KOPT-K1 (cell line): ENCODE data around the gene VDAC1.

Source experiments
- H3K27ac ChIP-seq: fragments of 200-600 bp; sonication (generic); 2 replicates; pipeline ENCODE4 v1.5.1; 2016; ENCODE audit warnings: antibody characterized with exemption, mild to moderate bottlenecking, low read depth, low read length; ENCODE audit not compliant: poor library complexity, severe bottlenecking
- H3K36me3 ChIP-seq: fragments of 200-600 bp; sonication (generic); 2 replicates; pipeline ENCODE4 v1.5.1; 2017; ENCODE audit warnings: antibody characterized with exemption, mild to moderate bottlenecking, low read length, moderate library complexity; ENCODE audit not compliant: insufficient read depth
- H3K9me3 ChIP-seq: fragments of 200-600 bp; sonication (generic); 2 replicates; pipeline ENCODE4 v1.5.1; 2017; ENCODE audit warnings: antibody characterized with exemption, low read length, mild to moderate bottlenecking; ENCODE audit not compliant: insufficient read depth, poor library complexity, severe bottlenecking

VDAC1 gene

DNA sequence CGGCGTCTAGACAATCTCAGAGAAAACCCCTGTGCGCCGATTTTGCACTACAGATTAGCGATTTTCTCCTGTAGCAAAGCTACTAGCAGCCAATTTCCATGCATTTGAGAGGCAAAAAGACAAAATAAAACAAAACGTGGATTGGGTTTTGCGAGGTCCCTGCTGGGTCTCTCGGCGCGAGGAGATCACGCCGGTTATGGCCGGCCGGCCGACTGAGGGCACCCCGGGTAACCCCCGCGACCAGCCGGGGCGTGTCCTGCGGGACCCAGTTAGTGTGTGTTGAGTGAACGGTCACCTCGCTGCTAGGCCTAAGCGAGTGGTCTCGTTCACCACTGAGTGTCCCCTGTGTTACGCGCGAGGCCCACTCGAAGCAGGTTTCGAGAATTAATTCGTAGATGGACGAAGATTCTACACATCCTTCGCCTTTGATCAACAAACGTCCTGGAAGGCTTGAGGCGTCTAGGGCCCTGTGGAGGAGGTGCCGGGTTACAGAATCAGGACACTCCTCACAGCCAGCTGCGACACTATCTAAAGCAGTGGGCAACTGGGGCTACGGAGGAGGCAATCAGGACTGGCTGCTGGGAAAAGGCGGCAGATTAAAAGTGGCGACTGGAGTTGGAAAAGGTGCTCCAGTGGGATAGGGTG lies 764 bp upstream of the VDAC1 start:
- H3K27ac ChIP-seq, result peak overlapping the region; percentile 97
- peaks cover 26% of the 10 kb centered on the region for H3K36me3 ChIP-seq
- H3K9me3 ChIP-seq, result no peaks in the 10 kb centered on the region

DNA sequence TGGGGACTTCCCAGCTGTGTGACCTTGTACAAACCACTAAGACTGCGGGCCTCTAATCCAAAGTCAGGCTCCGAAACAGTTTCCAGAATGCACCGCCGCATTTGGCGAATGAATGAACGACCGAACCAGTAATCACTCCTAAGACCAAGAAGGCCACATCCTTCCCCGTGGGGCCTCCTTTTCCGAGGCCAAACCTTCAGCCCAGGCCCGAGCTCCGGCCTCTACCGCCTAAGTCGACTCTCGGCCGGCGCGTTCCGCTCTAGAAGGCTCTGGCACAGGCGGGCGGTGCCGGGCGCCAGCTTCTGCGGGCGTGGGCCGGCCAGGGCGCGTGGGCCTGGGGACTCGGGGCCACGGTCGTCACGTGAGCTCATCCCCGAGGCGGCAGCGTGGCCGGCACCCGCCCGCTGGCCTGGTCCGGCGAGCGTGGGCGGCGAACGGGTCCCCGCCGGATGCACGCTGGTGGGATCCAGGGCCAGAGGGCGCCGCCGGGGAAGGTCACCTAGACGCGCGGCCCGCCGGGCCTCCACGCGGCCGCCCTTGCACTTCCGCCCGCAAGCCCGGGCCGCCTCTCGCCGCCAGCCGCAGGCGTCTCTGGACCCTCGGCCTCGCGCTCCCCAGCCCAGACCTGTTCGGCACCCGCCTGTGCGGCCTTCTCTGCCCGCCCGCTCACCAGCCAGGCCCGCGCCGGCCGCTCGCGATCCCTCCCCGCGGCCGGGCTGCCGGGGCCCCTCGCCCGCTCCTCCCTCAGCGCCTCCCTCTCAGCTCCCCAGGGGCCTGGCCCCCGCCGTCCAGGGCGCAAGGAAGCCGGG lies 754 bp downstream of the VDAC1 start:
- H3K9me3 ChIP-seq, result no peaks in the 10 kb centered on the region
- H3K36me3 ChIP-seq, result peaks cover 40% of the 10 kb centered on the region
- H3K27ac ChIP-seq, result peak overlapping the region; percentile 97

DNA sequence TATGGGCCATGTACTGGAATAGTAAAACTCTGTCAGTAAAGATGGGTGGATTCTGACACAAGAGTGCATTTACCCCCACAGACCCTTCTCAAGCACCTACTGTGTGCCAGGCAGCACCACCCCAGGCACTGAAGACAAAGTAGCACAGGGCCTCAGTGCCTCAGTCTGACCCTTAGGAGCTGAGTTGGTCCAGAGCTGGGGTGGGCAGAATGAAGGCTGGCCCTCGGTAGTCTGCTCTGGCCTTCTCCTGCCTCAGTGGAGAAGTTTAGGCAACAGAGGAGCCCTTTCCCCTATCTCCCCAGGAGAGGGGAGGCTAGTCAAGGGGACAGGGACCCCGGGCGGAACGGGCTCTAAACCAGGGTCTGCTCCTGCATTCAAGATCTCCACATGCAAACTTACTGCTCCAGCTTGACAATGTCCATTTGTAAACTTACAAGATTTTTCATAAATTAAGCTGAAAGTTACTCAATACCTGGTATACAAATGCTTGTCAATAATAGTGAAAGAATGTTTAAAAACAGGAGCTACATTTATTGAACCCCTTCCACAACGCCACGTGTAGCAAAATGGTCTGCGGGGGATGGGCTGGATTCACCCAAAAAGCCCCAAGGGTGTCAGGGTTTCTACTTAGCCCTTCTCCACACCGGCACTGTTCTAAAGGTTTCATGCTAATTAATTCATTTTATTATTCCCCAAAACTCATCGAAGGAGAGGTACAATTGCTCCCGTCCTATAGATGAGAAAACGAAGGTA lies 1.5 kb downstream of the VDAC1 start:
- H3K9me3 ChIP-seq, result no peaks in the 10 kb centered on the region
- peak overlapping the region; percentile 97 for H3K27ac ChIP-seq
- peaks cover 40% of the 10 kb centered on the region for H3K36me3 ChIP-seq

DNA sequence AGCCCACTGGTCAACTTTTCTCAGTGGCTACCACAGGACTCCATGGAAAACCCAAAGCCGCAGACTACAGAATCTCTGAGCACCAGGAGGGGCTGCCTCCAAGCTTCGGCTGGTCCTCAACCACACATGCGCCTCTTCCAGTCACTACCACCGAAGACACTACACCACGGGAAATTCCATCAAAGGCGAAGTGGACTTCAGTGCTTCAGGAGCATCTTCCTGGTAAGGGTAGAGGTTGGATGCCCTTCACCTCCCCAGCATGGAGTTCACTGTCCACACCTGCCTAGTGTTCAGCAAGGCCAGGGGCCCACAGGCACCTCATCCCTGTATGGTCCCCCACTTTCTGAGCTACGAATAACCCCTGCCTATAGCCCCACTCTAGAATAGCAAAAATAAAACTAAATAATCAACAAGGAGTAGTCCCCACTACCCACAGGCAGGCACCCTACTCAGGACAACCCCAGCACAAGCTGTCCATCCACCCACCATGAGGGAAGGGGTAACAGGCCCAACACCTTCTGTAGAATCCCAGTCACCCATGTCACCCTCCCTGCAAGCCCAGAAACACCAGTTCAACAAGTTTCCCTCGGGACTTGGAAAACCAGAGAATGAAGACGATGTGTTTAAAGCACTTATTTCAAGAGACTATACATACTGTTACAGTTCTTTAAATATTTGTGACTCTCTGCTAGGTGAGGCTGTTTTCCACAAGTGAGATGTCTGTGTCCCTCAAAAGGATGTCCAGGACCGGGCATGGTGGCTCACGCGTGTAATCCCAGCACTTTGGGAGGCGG lies 2.6 kb downstream of the VDAC1 start:
- Histone ChIP-seq H3K36me3 (peaks cover 40% of the 10 kb centered on the region), H3K9me3 (no peaks in the 10 kb centered on the region), H3K27ac (peak overlapping the region; percentile 97)

DNA sequence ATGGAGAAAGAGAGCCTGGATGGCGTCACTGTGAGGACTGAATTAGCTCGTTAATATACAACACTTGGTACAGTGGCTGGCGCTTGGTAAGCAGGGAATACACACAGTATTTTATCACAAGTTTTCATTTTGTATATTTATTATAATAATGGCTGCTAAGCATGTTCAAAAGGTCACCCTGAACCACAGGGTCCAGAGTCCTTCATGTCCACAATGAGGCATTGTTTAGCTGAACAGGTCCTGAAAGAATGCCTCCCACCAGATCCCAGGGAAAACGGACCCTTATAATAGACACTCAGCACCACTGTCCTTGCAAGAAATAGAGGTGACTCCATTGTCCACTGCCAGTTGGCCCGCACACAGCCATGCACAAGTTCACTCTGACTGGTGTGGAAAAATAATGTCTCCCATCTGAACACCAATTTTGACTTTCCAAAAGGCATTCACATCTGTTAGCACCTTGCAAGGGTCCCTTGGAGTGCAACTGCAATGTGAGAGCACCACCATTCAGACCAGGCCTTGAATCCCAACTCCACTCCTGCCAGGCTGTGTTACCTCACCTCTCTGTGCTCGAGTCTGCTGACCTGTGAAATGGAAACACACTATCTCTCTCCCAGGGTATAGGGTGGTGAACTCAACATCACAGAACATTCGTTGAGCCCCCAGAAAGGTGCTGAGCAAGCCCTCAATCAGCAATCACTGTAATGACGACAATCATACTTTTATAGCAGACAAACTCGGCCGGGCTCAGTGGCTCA lies 3.9 kb downstream of the VDAC1 start:
- no peak overlapping the region for H3K27ac ChIP-seq
- H3K9me3 ChIP-seq, result no peaks in the 10 kb centered on the region
- peaks cover 44% of the 10 kb centered on the region for H3K36me3 ChIP-seq

DNA sequence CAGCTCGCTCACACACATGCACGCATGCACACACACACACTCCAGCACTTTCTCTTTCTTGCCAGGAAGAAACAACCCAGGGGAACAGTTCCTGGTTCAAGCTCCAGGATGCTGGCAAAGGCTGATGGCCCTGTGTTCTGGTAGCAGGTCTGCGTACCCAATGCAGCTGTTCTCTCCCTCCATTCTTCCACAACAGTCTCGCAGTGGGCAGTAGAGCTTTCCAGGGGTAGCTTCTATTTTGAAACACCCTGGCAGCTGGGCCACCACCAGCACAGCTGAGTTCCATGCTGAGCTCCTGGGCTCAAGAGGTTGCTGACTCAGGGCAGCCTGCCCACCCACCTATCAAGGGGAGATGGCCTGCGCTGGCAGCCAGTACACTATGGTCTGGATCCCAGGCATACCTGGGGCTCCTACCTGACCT lies 4.7 kb downstream of the VDAC1 start:
- peaks cover 46% of the 10 kb centered on the region for H3K36me3 ChIP-seq
- H3K27ac ChIP-seq, result no peak overlapping the region
- H3K9me3 ChIP-seq, result no peaks in the 10 kb centered on the region

DNA sequence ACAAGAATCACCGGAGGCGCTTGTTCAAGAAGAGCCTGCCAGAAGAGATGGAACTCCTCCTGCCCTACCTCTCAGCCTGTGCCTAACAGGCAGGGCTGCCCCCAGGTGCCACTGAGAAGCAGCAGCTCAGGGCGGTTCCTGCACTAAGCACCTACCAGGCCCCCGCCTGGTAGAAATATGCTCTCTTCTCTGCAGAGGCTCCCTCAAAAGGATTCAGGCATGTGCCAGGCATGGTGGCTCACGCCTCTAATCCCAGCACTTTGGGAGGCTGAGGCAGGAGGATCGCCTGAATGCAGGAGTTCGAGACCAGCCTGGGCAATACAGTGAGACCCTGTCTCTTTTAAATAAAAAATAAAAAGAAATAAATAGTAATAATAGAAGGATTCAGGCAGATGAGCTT lies 6.0 kb downstream of the VDAC1 start:
- H3K36me3 ChIP-seq, result peaks cover 46% of the 10 kb centered on the region
- H3K27ac ChIP-seq, result no peak overlapping the region
- no peaks in the 10 kb centered on the region for H3K9me3 ChIP-seq

DNA sequence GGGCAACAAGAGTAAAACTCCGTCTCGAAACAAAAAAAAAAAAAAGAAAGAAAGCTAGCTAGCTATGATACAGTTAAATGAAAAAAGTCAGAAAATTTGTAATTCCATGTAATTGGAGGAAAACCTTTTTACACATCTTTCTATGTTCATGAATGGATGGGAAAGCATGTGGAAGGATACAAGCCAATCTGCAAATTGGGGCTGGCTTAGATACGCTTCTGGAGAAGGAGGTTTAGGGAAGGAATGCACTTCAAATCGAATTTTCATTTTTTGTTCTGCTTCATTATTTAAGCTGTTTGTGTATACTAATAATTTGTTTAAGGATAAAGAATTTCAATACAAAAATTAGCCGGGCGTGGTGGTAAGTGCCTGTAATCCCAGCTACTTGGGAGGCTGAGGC lies 6.7 kb downstream of the VDAC1 start:
- Histone ChIP-seq H3K36me3 (peaks cover 47% of the 10 kb centered on the region), H3K9me3 (no peaks in the 10 kb centered on the region), H3K27ac (no peak overlapping the region)

DNA sequence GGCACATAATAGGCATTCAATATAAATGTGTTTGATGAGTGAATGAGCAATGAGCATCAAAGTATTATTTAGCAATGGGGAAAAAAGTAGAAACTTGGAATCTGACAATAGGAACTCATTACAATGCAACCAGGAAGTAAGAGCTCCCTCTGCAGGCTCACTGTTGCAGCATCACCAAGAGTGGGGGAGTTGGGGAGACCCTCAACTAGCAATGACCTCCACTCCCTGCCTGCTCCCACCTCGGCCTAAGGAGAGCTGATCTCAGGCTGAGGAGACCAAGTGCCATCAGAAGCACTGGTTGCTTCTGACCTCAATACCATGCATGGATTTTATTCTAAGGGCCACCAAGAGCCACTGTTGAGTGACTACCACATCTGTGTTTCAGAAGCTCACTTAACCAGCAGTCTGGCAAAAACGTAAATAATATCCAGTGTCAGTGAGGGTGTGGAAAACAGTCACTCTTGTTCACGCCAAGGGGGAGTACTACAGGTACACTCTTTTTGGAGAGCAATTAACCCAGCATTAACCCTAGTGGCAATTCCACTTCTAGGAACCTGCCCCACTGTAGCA lies 8.0 kb downstream of the VDAC1 start:
- Histone ChIP-seq H3K27ac (no peak overlapping the region), H3K9me3 (no peaks in the 10 kb centered on the region), H3K36me3 (peaks cover 43% of the 10 kb centered on the region)

DNA sequence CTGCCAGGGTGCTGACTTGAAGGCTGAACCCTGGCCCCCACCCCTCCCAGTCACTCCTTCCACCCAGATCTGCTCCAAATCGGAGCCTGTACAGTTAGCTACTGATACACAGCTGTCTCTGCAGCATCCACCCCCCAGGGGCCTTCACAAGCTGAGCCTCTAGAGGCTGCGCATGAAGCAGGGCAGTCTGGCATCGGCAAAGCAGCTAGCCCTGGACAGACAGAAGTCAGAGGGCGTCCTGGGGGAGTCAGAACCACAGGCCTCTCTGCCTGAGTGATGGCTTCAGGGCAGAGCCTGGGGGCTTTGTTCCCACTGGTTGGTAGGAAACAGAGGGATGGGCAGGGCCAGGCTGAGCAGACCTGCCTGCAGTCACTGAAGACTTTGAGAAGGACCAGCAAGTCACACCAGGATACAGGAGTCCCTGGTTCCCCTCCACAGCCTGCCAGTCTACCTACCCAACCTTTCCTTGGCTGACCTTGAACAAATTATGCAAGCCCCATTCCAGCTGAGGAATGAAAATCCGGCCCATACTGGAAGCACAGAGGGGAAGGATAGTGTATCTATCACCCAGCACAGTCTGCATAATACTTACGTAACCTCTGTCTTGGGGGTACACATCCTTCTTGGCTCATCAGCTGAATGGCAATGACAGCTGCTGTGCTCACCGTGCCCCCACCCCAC lies 8.8 kb downstream of the VDAC1 start:
- H3K36me3 ChIP-seq, result peaks cover 43% of the 10 kb centered on the region
- H3K27ac ChIP-seq, result no peak overlapping the region

DNA sequence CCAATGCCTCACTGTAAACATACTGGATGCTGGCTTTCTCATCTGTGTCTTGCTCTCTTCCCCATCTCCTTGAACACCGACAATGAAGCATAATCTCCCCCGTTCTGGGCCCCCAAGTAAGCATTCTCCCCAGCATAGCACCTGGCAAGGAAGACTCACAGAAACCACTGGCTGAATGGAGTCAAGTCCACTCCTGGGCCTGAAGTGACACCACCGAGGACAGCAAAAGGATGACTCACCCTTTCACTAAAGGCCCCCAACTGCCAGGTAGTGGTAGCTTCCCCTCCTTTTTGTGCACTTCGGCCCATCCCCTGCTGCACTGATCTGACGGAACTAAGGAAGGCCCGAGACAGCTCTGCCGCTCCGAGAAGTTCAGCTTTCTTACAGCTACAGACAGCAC lies 9.4 kb downstream of the VDAC1 start:
- H3K36me3 ChIP-seq, result peaks cover 43% of the 10 kb centered on the region
- H3K9me3 ChIP-seq, result no peaks in the 10 kb centered on the region
- H3K27ac ChIP-seq, result no peak overlapping the region

More for the DNA sequence above, 8.8 kb downstream of the VDAC1 start:
- no peaks in the 10 kb centered on the region for H3K9me3 ChIP-seq

DNA sequence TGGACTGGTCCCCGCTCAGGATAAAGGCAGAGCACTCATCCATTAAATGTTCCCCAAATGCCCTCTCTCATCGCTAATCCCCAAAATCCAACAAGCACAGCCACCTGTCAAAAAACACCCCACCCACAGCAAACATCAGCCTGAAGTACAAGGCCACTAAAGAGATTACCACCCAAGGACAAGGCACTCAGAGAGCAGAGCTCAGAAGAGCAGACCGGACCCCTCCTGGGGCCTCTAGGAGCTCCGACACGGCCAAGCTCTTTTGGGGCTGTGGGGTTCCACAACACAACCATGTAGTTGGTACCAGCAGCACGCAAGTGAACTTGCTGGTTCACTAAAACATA lies 9.8 kb downstream of the VDAC1 start:
- Histone ChIP-seq H3K9me3 (no peaks in the 10 kb centered on the region), H3K27ac (no peak overlapping the region), H3K36me3 (peaks cover 43% of the 10 kb centered on the region)

DNA sequence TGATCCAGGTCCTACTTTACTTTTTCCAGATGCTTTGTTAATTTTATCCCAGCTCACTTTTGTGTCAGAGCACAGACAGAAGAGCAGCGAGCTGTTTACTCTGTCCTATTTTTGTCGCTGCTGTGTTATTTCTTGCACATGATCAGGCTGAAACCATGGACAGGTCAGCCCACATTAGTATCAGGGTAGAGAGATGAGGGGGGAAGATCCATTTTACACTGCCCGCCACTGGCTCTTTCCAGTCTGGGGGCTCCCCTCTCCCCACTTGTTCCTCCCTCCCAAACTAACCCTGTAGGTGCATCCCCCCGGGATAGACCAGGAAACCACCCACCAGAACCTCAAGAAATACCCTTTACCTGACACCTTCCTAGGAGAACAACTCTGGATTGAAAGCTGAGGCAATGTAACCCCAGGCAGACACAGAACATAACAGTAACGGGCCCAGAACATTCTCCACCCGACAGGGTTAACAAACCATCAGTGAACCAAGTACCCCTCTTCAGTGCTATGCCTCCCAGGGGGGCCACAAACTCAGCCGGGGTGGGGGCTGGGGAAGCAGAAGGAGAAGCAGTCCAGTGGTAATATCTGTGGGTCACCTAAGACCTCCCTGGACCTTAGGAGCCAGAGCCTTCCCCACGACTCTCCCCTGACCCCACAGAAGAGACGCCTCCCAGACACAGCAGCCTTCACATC lies 10.3 kb downstream of the VDAC1 start:
- H3K9me3 ChIP-seq, result no peaks in the 10 kb centered on the region
- H3K27ac ChIP-seq, result no peak overlapping the region
- H3K36me3 ChIP-seq, result peaks cover 43% of the 10 kb centered on the region
